ENCODE measurements around the gene SLC30A7.
"Not testable (repeated sequence)": the region's sequence is repeated elsewhere in the genome, so short reads cannot be mapped to it uniquely, and the experiment has no call there.

Gene SLC30A7

GRCh38 chr1:100891380-100891779 is 4.5 kb upstream of the SLC30A7 start:
- DNase-seq = no peak

- no peak for DNase-seq
Measured at GRCh38 chr1:100892554-100892953, 3.3 kb upstream of the SLC30A7 start.

- DNase-seq = no peak
Measured at GRCh38 chr1:100893718-100894117, 2.2 kb upstream of the SLC30A7 start.

- peak; percentile 57 for DNase-seq
Measured at GRCh38 chr1:100894603-100895539, 1.0 kb upstream of the SLC30A7 start, which contains the start of gene EXTL2. EXTL2 (minus strand) TSS chr1:100894842; CDS start chr1:100888757, 6,085 bp downstream.

DNA sequence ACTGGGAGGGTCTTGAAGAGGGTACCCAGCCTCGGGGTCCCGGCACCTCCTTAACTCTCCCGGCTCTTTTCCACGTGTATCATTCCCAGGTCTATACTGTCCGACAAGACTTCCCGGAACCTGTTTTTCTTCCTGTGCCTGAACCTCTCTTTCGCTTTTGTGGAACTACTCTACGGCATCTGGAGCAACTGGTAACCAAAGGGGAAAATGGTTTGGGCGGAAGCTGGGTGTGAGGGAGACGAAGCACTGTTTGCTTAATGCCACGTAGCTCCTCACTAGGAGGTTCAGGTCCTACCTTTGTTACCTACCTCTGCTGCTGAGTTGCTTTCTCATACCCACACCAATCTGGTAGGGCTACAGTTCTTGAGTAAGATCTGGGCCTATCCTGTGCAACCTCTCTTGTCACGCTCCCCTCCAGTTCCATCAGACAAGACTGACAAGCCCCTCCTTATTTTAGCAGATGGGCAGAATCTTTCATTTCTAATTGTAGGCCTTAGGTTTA is 642 bp downstream of the SLC30A7 start:
- peak; percentile 28 for DNase-seq

- no peak for DNase-seq
Measured at GRCh38 chr1:100902365-100902764, 6.5 kb downstream of the SLC30A7 start.

DNA sequence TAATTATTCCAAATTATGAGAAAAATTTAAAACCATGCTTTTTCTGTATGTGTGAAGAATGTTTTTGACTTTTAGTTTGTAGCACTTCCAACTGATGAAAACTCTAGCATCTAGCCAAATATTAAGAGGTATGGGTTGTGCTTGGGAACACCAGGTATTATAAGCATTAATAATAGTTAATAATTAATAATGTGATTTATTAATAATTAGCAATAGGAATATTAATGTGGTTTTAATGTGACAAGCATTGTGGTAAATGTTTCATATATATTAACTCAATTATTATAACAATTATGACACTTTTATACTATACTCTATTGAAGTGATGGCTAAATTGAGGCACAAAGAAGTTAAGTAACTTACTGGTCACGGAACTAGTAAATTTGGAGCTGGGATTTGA is 7.9 kb downstream of the SLC30A7 start:
- no peak for DNase-seq

GRCh38 chr1:100904528-100904927 is 8.6 kb downstream of the SLC30A7 start:
- DNase-seq = no peak

GRCh38 chr1:100905181-100905580 is 9.3 kb downstream of the SLC30A7 start:
- DNase-seq = no peak

- no peak for DNase-seq
Measured at GRCh38 chr1:100907887-100908286, 12.0 kb downstream of the SLC30A7 start.

- no peak for DNase-seq
Measured at GRCh38 chr1:100909018-100909417, 13.1 kb downstream of the SLC30A7 start.

- no peak for DNase-seq
Measured at GRCh38 chr1:100912019-100912418, 16.1 kb downstream of the SLC30A7 start.

GRCh38 chr1:100921110-100921706 is 25.3 kb downstream of the SLC30A7 start:
- DNase-seq = no peak

DNA sequence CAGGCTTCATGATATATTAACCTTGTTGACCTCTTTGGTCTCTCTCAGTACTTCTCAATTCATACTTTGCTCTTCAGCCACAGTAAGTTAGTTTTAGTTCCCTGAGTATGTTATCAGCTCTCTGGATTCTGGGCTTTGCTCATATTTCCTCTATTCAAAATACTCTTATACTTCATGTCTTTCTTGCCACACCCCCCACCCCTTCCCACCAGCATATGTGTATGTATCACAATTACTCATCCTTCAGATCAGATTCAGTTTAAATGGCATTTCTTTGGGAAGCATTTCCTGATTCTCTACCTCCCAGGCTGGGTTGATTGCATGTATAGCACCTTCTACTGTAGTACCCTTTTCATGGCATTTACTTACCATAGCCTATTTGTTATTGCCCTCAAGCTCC is 28.3 kb downstream of the SLC30A7 start:
- peak; percentile 19 for DNase-seq

DNA sequence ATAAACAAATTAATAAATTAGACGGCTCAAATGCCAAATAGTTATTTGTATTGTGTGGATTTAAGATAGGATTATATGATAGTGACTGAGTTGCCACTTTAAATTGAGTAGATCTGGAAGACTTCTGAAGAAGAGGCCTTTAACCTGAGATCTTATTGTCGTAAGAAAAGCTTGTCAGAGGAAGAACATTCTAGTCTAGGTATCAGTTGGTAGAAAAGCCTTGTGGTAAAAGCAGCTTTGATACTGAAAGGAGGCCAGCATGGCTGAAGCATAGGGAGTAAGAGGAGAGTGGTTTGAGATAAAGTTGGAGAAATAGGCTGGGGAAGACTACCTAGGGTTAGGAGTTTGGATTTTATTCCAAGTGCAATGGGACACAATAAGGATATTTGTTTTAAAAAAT is 29.1 kb downstream of the SLC30A7 start:
- no peak for DNase-seq

DNA sequence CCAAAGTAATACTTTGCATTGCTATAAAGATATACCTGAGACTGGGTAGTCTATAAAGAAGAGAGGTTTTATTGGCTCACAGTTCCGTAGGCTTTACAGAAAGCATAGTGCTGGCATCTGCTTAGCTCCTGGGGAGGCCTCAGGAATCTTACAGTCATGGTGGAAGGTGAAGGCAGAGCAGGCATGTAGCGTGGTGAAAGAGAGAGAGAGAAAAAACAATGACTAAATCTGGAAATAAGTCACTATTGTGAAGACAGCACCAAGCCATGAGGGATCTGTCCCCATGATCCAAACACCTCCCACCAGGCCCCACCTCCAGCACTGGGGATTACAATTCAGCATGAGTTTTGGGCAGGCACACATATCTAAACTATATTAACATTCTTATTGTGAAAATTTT is 30.4 kb downstream of the SLC30A7 start:
- no peak for DNase-seq

GRCh38 chr1:100927276-100927675 is 31.4 kb downstream of the SLC30A7 start:
- DNase-seq = no peak

DNA sequence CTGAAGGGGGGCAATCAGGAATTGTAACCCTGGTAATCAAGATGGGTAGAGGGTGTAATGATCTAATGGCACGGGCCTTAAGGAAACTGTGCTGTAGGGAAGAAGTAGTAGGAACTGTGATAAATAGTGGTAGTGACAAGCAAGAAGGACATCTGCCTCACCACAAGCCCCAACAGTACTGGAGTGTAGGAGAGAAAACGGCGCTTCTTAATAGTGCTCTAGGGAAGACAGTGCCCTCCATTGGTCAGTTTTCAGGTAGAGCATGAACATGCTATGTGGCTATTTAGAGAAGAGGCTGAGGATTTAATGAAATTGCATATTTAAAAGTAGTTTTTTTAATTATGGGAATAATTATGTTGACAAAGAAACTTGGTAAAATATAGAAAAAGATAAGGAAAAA is 32.2 kb downstream of the SLC30A7 start:
- DNase-seq = no peak

- no peak for DNase-seq
Measured at GRCh38 chr1:100930494-100930893, 34.6 kb downstream of the SLC30A7 start.

DNA sequence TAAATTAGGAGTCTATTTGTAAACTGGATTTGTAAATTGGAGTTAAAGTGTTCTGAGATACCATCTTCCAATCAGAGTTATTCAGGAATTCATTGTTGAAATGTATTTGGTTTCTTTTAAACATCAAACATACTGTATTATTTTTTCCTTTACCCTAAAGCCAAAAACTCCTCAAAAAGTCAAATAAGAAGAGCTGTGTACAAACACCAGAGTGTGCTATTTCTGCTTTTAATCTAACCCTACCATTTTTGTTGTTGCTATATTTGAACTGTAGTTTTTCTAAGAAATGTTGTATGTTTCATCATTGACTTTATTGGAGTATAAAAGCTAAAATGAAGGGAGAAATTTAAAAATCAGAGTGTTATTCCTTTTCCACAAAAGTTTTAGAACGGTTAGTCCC is 35.8 kb downstream of the SLC30A7 start:
- no peak for DNase-seq

GRCh38 chr1:100933555-100933954 is 37.7 kb downstream of the SLC30A7 start:
- DNase-seq = not testable (repeated sequence)

DNA sequence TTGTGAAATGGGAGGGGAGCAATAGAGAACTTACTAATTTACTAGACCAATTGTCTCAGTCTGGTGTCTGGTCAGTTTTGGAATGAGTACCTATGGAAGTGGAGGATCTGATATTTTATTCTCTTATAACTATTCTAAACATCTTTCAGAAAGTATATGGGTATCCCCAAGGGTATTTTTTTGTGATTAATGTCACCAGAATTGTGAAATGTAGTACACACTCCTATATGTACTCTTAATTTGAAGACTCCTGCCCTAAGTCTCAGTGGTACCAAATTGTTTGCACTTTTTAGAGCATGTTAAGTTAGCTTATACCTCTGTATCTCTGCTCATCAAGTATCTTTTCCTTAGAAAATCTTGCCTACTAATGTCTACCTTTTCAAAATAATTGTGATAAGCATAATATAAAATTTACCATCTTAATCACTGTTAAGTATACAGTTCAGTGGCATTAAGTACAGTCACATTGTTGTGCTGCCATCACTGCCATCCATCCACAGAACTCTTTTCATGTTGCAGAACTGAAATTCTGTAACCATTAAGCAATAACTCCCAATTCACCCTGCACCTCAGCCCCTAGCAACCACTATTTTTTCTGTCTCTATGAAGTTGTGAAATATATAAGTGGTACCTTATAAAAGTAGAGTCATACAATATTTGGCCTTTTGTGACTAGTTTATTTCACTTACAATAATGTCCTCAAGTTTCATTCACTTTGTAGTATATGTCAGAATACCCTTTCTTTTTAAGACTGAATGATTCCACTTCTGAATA is 40.5 kb downstream of the SLC30A7 start:
- DNase-seq = no peak

- no peak for DNase-seq
Measured at GRCh38 chr1:100941098-100941527, 45.2 kb downstream of the SLC30A7 start.
